Vagina (tissue), 2 donors: Measurements from ENCODE around the gene STAT5A.

ENCODE experiments used
- POLR2A ChIP-seq, 2 donors: fragments of 450-650 bp; IDR thresholded peaks; one replicate each; pipeline ENCODE4 v1.6.1; 2017; ENCODE audit warnings: antibody characterized with exemption in 2 of 2, mild to moderate bottlenecking in 2 of 2, moderate library complexity in 2 of 2
- POLR2AphosphoS5 ChIP-seq, 2 donors: sonication (generic); formaldehyde crosslinking; IDR thresholded peaks; one replicate each; pipeline ENCODE4 v1.9.0; 2017; ENCODE audit warnings: antibody characterized with exemption in 2 of 2, mild to moderate bottlenecking in 2 of 2, low read depth in 1 of 2; ENCODE audit not compliant: insufficient read depth in 1 of 2
- TF ChIP-seq, protein P1 (sequence below), 3 experiments: fragments of 450-650 bp in 2 of 3; fragments of 200-600 bp in 1 of 3; sonication (generic) in 1 of 3; IDR thresholded peaks; one replicate each; pipeline ENCODE4 v1.5.1; 2017 to 2019; ENCODE audit warnings: antibody characterized with exemption in 3 of 3, mild to moderate bottlenecking in 2 of 3, moderate library complexity in 2 of 3

DNA sequence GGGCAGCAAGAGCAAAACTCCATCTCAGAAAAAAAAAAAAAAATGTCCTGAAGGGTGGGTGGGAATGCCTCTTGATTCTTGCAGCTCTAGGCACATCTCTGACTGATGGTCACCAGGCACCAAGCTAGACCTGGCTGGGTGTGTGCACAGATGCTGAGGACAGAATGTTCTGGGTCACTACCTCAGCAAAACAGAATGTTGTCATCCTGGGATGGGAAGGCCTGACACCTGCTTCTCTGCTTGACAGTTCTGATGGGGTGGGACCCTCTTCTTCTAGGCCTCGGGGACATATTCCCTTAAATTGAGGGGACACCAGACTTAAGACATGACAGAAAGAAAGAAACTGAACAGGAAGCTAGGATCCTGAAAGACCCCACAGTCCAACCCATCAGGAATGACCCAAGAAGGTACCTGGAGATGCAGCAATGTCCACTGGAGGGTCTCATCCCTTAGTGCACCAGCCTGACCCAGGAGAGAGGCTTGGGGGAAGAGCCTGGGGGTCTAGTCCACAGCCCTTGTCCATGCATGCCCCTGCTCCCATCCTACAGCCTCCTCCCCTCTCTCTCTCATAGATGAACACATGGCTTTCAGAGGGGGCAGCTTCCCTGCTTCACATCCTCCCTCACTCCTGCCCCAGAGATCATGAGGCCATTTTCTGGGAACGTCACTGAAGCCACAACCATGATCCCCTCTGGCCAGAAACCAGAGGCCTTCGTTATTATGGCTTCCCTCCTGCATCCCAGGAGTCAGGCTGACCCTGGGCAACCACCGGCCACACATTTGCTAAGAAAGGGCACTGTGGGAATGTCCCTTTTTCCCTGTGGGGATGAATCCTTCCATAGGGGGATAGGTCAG lies 8.3 kb upstream of the STAT5A start:
- TF ChIP-seq, protein P1, sequence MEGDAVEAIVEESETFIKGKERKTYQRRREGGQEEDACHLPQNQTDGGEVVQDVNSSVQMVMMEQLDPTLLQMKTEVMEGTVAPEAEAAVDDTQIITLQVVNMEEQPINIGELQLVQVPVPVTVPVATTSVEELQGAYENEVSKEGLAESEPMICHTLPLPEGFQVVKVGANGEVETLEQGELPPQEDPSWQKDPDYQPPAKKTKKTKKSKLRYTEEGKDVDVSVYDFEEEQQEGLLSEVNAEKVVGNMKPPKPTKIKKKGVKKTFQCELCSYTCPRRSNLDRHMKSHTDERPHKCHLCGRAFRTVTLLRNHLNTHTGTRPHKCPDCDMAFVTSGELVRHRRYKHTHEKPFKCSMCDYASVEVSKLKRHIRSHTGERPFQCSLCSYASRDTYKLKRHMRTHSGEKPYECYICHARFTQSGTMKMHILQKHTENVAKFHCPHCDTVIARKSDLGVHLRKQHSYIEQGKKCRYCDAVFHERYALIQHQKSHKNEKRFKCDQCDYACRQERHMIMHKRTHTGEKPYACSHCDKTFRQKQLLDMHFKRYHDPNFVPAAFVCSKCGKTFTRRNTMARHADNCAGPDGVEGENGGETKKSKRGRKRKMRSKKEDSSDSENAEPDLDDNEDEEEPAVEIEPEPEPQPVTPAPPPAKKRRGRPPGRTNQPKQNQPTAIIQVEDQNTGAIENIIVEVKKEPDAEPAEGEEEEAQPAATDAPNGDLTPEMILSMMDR (IDR thresholded peaks at IDR 0.05): no peak
- TF ChIP-seq POLR2AphosphoS5 (IDR thresholded peaks at IDR 0.05; ENCODE audit: insufficient read depth in 1 of 2, low read depth in 1 of 2): no peak
- no peak for TF ChIP-seq POLR2A (IDR thresholded peaks at IDR 0.05)
